ENCODE results near the gene SECISBP2L. TPM values are rescaled to one million over a fixed set of nuclear protein-coding genes. Genes with fewer than 3 reads are reported as not detected.

The SECISBP2L gene
- total RNA-seq, 2 donors from 2014 or later: 33.9 to 39.2 TPM

- ATAC-seq: no peak
- H3K36me3 Mint-ChIP-seq: peaks cover 20% of the 10 kb centered on the region
- H3K4me1 Mint-ChIP-seq (ENCODE audit: low read depth in 2 of 2): peaks cover 0 to 3% of the 10 kb centered on the region in 2 donors
- no peaks in the 10 kb centered on the region for H3K9me3 Mint-ChIP-seq
- no peak overlapping the region for H3K27ac Mint-ChIP-seq
- no peak overlapping the region for H3K4me3 Mint-ChIP-seq
- DNase-seq (ENCODE audit: low spot score): no peak
- no peaks in the 10 kb centered on the region for H3K27me3 Mint-ChIP-seq
Measured at GRCh38 chr15:48996276-48996675, 50.0 kb downstream of the SECISBP2L start.

GRCh38 chr15:48993380-48993779 lies 52.9 kb downstream of the SECISBP2L start:
- Mint-ChIP-seq H3K36me3 (peaks cover 24% of the 10 kb centered on the region), H3K4me3 (no peak overlapping the region), H3K9me3 (no peaks in the 10 kb centered on the region), H3K27ac (no peak overlapping the region), H3K4me1 (ENCODE audit: low read depth in 2 of 2) (peaks cover 0 to 3% of the 10 kb centered on the region in 2 donors), H3K27me3 (no peaks in the 10 kb centered on the region)
- DNase-seq (ENCODE audit: low spot score) (no peak), ATAC-seq (no peak)

GRCh38 chr15:48992545-48992944 lies 53.7 kb downstream of the SECISBP2L start:
- H3K9me3 Mint-ChIP-seq: no peaks in the 10 kb centered on the region
- DNase-seq (ENCODE audit: low spot score) (no peak), ATAC-seq (no peak)
- H3K36me3 Mint-ChIP-seq: peaks cover 24% of the 10 kb centered on the region
- no peak overlapping the region for H3K27ac Mint-ChIP-seq
- H3K4me3 Mint-ChIP-seq: no peak overlapping the region
- H3K27me3 Mint-ChIP-seq: no peaks in the 10 kb centered on the region
- H3K4me1 Mint-ChIP-seq (ENCODE audit: low read depth in 2 of 2): peaks cover 0 to 3% of the 10 kb centered on the region in 2 donors

- H3K4me1 Mint-ChIP-seq (ENCODE audit: low read depth in 2 of 2): peaks cover 0 to 3% of the 10 kb centered on the region in 2 donors
- DNase-seq (ENCODE audit: low spot score) (no peak), ATAC-seq (no peak)
- no peak overlapping the region for H3K27ac Mint-ChIP-seq
- no peak overlapping the region for H3K4me3 Mint-ChIP-seq
- H3K36me3 Mint-ChIP-seq: peaks cover 21% of the 10 kb centered on the region
- no peaks in the 10 kb centered on the region for H3K27me3 Mint-ChIP-seq
- H3K9me3 Mint-ChIP-seq: no peaks in the 10 kb centered on the region
Measured at GRCh38 chr15:48992096-48992495, 54.1 kb downstream of the SECISBP2L start.

GRCh38 chr15:48989170-48989569 lies 57.1 kb downstream of the SECISBP2L start:
- peaks cover 0 to 3% of the 10 kb centered on the region in 2 donors for H3K4me1 Mint-ChIP-seq (ENCODE audit: low read depth in 2 of 2)
- H3K27ac Mint-ChIP-seq: no peak overlapping the region
- peaks cover 11% of the 10 kb centered on the region for H3K36me3 Mint-ChIP-seq
- H3K4me3 Mint-ChIP-seq: no peak overlapping the region
- DNase-seq (ENCODE audit: low spot score): no peak
- H3K27me3 Mint-ChIP-seq: no peaks in the 10 kb centered on the region
- no peak for ATAC-seq
- no peaks in the 10 kb centered on the region for H3K9me3 Mint-ChIP-seq

- no peak overlapping the region for H3K27ac Mint-ChIP-seq
- no peak overlapping the region for H3K4me3 Mint-ChIP-seq
Measured at GRCh38 chr15:48987142-48987541, 59.1 kb downstream of the SECISBP2L start.

GRCh38 chr15:48986240-48986639 lies 60.0 kb downstream of the SECISBP2L start:
- ATAC-seq (no peak), DNase-seq (ENCODE audit: low spot score) (no peak)
- Mint-ChIP-seq H3K27ac (no peak overlapping the region), H3K4me1 (ENCODE audit: low read depth in 2 of 2) (no peaks in the 10 kb centered on the region), H3K4me3 (no peak overlapping the region), H3K27me3 (peaks cover 7 to 8% of the 10 kb centered on the region in 2 donors), H3K9me3 (no peaks in the 10 kb centered on the region), H3K36me3 (peaks cover 4% of the 10 kb centered on the region)

More at GRCh38 chr15:48987142-48987541, 59.1 kb downstream of the SECISBP2L start:
- Mint-ChIP-seq H3K27me3 (peaks cover 0 to 2% of the 10 kb centered on the region in 2 donors), H3K9me3 (no peaks in the 10 kb centered on the region), H3K4me1 (ENCODE audit: low read depth in 2 of 2) (no peaks in the 10 kb centered on the region), H3K36me3 (peaks cover 5% of the 10 kb centered on the region)
- DNase-seq (ENCODE audit: low spot score): no peak
- ATAC-seq: no peak

- no peak for ATAC-seq
- DNase-seq (ENCODE audit: low spot score): no peak
- peaks cover 4% of the 10 kb centered on the region for H3K36me3 Mint-ChIP-seq
- peaks cover 7 to 8% of the 10 kb centered on the region in 2 donors for H3K27me3 Mint-ChIP-seq
- no peaks in the 10 kb centered on the region for H3K4me1 Mint-ChIP-seq (ENCODE audit: low read depth in 2 of 2)
- no peak overlapping the region for H3K27ac Mint-ChIP-seq
- H3K9me3 Mint-ChIP-seq: no peaks in the 10 kb centered on the region
- no peak overlapping the region for H3K4me3 Mint-ChIP-seq
Measured at GRCh38 chr15:48985516-48985915, 60.7 kb downstream of the SECISBP2L start.

- Mint-ChIP-seq H3K36me3 (no peaks in the 10 kb centered on the region), H3K4me3 (no peak overlapping the region), H3K27me3 (peaks cover 7 to 8% of the 10 kb centered on the region in 2 donors), H3K4me1 (ENCODE audit: low read depth in 2 of 2) (no peaks in the 10 kb centered on the region), H3K9me3 (no peaks in the 10 kb centered on the region), H3K27ac (no peak overlapping the region)
- no peak for ATAC-seq
- DNase-seq (ENCODE audit: low spot score): no peak
Measured at GRCh38 chr15:48984811-48985352, 61.4 kb downstream of the SECISBP2L start.

- no peaks in the 10 kb centered on the region for H3K4me1 Mint-ChIP-seq (ENCODE audit: low read depth in 2 of 2)
- peaks cover 7 to 8% of the 10 kb centered on the region in 2 donors for H3K27me3 Mint-ChIP-seq
- H3K36me3 Mint-ChIP-seq: no peaks in the 10 kb centered on the region
- DNase-seq (ENCODE audit: low spot score): no peak
- no peaks in the 10 kb centered on the region for H3K9me3 Mint-ChIP-seq
- H3K4me3 Mint-ChIP-seq: no peak overlapping the region
- no peak overlapping the region for H3K27ac Mint-ChIP-seq
- no peak for ATAC-seq
Measured at GRCh38 chr15:48984021-48984710, 62.1 kb downstream of the SECISBP2L start.

GRCh38 chr15:48983300-48983699 lies 62.9 kb downstream of the SECISBP2L start:
- H3K4me3 Mint-ChIP-seq: no peak overlapping the region
- H3K27me3 Mint-ChIP-seq: peaks cover 7 to 11% of the 10 kb centered on the region in 2 donors
- no peaks in the 10 kb centered on the region for H3K4me1 Mint-ChIP-seq (ENCODE audit: low read depth in 2 of 2)
- H3K9me3 Mint-ChIP-seq: no peaks in the 10 kb centered on the region
- no peak overlapping the region for H3K27ac Mint-ChIP-seq
- no peak for DNase-seq (ENCODE audit: low spot score)
- no peak for ATAC-seq
- no peaks in the 10 kb centered on the region for H3K36me3 Mint-ChIP-seq

GRCh38 chr15:48981941-48982340 lies 64.3 kb downstream of the SECISBP2L start:
- Mint-ChIP-seq H3K9me3 (no peaks in the 10 kb centered on the region), H3K4me1 (ENCODE audit: low read depth in 2 of 2) (no peaks in the 10 kb centered on the region), H3K27ac (no peak overlapping the region), H3K27me3 (peaks cover 7 to 11% of the 10 kb centered on the region in 2 donors), H3K4me3 (no peak overlapping the region), H3K36me3 (no peaks in the 10 kb centered on the region)
- DNase-seq (ENCODE audit: low spot score) (no peak), ATAC-seq (no peak)

GRCh38 chr15:48978638-48979037 lies 67.6 kb downstream of the SECISBP2L start:
- ATAC-seq (no peak), DNase-seq (ENCODE audit: low spot score) (no peak)
- Mint-ChIP-seq H3K4me1 (ENCODE audit: low read depth in 2 of 2) (peaks cover 0 to 2% of the 10 kb centered on the region in 2 donors), H3K36me3 (no peaks in the 10 kb centered on the region), H3K27ac (no peak overlapping the region), H3K27me3 (peaks cover 7 to 11% of the 10 kb centered on the region in 2 donors), H3K4me3 (no peak overlapping the region), H3K9me3 (no peaks in the 10 kb centered on the region)

GRCh38 chr15:48976444-48977088 lies 69.7 kb downstream of the SECISBP2L start:
- Mint-ChIP-seq H3K9me3 (no peaks in the 10 kb centered on the region), H3K27me3 (peaks cover 2 to 5% of the 10 kb centered on the region in 2 donors), H3K4me1 (ENCODE audit: low read depth in 2 of 2) (peaks cover 0 to 2% of the 10 kb centered on the region in 2 donors), H3K4me3 (peak overlapping the region; percentile 10), H3K27ac (no peak overlapping the region), H3K36me3 (no peaks in the 10 kb centered on the region)
- ATAC-seq (no peak), DNase-seq (ENCODE audit: low spot score) (no peak)
